HG02870 (cell line): ENCODE results near the gene ACBD4.
A peak's percentile ranks its signal among the peaks of the same experiment; 100 is the strongest.

Source experiments
- ATAC-seq: cut with Tn5 transposase; IDR thresholded peaks from one replicate; pipeline ENCODE4 v1.9.1; 2021; ENCODE audit warnings: mild to moderate bottlenecking, moderate library complexity; ENCODE audit not compliant: unreplicated experiment

ACBD4 gene

DNA sequence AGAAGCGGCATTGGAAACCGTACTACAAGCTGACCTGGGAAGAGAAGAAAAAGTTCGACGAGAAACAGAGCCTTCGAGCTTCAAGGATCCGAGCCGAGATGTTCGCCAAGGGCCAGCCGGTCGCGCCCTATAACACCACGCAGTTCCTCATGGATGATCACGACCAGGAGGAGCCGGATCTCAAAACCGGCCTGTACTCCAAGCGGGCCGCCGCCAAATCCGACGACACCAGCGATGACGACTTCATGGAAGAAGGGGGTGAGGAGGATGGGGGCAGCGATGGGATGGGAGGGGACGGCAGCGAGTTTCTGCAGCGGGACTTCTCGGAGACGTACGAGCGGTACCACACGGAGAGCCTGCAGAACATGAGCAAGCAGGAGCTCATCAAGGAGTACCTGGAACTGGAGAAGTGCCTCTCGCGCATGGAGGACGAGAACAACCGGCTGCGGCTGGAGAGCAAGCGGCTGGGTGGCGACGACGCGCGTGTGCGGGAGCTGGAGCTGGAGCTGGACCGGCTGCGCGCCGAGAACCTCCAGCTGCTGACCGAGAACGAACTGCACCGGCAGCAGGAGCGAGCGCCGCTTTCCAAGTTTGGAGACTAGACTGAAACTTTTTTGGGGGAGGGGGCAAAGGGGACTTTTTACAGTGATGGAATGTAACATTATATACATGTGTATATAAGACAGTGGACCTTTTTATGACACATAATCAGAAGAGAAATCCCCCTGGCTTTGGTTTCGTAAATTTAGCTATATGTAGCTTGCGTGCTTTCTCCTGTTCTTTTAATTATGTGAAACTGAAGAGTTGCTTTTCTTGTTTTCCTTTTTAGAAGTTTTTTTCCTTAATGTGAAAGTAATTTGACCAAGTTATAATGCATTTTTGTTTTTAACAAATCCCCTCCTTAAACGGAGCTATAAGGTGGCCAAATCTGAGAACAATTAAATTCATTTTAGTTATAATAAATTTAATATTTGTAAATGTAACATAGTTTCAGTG, 14.5 kb downstream of the ACBD4 start:
- no peak for ATAC-seq

DNA sequence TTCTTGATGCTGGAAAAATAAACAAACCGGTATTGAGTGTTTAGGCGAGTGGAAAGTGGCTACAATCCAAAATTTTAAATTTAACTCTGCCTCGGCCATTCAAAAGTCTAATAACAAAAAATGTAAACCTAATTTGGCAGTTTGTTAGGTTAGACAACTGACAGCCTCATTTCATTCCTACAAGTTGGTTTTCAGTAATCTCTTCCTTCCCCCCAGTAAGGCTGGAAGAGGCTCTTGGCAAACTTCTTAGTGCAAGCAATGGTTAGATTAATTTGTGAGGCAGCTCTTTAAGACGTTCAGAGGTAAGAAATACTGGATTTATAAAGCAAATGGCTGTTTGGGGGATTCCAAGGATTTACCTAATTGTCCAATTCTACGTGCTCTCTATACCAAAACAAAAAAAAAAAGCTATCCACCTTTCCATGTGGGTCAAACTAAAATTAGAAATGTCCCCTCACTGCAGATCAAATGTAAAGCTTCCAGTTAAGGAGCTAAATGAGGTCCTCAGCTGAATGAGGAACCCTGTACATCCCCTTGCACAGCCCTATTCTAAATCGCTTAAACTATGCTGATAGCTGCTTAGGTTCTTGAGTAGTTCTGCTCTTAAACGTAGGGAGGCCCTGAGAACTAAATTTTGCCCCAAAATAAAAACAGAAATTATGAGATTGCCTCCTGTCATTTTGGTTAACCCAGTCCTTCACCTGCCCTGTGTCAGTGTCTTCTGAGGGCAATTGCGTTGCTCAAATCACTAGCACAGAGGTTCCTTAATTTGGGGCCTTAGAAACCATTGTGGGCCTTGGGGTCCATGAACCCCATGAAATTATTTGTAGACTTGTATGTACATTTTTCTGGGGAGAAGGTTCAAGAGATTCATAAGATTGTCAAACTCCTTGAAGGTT, 15.7 kb downstream of the ACBD4 start:
- no peak for ATAC-seq

DNA sequence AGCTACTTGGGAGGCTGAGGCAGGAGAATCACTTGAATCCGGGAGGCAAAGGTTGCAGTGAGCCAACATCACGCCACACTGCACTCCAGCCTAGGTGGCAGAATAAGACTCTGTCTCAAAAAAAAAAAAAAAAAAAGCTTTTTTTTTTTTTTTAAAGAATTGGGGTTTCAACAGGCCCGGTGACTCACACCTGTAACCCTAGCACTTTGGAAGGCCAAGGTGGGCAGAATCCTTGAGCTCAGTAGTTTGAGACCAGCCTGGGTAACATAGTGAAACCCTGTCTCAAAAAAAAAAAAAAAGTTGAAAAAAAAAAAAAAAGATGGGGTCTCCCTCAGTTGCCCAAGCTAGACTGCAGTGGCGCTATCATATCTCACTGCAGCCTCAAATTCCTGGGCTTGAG, 19.5 kb downstream of the ACBD4 start:
- no peak for ATAC-seq

DNA sequence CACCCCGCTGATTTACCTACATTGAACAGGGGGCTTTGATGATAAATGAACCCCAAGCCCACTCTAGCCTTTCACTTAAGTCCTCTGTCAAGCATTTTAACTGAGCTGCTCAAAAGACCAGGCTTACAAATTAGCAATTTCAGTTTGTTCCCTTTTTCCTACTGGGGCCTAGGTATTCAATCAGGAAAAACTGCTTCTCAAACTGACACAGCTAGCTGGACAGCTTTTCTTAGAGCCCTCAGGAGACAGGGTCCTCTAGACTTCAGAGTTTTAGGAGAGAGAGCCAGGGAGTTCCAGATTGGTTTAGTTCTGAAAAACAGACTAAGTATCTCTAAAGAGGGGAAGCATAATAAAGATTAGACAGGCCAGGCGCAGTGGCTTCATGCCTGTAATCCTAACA, 20.0 kb downstream of the ACBD4 start:
- no peak for ATAC-seq

DNA sequence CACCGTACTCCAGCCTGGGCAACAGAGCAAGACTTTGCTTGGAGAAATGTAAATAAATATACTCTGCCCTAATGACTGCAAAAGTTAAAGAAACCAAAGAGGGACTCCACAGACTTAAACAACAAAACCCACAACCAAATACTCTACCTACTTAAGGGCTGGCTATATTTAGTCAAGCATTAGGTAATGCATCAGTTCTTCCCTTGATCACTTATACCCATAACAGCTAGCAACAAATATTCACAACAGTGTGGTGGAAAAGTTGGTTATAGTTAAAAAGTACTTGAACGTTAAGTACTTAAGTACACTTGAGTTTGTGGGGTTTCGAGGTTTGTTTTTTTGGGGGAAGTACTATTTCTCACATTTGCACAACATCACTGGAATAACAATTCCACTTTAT, 20.8 kb downstream of the ACBD4 start:
- ATAC-seq = no peak

DNA sequence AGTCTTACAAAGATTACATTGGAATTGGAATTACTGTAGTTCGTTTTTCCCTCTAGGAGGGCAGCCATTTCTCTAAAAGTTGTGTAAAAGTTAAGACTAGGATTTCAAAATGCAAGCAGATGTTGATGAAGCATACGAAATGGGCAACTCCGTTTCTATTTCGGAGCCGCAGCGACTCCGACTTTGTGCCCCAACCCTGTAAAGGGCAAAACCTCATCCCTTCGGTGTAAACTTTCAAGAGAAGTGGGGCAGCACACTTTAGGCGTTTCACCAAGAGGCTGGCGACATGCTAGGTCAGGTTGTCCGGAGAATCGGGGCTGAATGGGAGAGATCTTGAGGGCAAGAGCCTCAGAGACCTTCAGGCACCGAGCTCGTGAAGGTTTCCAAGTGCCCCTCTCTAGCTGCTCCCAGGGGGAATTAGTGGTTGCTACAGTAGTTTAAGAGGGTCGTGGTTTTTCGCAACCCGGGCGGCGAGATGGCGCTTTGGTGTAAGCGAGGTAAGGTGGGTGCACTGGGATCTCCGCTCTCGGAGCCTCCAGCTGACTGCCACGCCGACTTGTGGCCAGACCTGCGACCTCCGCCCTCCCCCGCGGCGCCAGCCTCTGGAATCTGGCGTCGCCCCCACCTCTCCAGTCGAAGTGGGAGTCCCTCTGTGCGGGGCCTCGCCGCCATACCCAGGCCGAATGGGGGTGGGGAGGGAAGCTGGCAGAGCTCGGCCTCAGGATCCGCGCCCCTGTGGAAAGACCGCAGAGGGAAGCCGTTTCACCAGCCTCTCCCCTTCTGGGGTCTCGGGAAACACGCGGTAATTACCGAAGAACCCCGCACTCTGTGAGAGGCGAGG, 25.2 kb downstream of the ACBD4 start:
- no peak for ATAC-seq

DNA sequence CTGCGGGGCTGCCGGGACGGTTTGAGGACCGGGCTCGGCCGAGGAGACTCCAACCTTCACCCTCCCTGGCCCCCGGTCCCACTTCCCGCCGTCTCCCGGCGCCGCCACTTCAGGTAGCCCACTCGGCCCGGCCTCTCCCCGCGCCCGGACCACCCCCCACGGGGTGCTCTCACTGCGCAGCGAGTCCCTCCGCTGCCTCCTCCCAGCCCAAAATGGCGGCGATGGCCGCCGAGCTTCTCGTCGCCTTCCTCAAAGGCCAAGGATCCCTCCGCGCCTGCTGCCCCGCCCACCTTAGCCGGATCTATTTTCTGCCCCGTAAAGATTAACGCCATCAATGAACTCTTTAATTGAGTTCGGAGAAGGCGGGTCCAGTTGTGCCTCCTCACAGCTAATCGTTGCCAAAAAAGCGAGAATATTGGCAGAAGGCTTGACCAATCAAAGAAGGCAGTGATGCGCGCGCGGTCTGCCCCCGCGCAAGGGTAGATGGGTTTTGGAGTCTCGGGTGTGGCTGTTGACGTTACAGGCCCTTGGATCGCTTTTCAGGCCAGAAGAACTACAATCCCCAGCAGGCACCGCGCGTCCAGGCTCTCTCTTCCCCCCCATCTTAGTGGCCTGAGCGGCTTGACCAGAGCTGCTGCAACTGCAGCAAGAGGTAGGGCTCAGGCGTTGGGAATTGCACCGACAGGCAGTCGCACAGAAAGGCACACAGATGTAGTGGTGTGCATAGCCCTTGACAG, 26.0 kb downstream of the ACBD4 start, which contains the start of gene HEXIM2:
Gene HEXIM2, plus strand, starts transcription at position 588 of the 737 bp plus-strand sequence. CDS start 919 bp downstream, outside the sequence.
- peak; percentile 91 for ATAC-seq

DNA sequence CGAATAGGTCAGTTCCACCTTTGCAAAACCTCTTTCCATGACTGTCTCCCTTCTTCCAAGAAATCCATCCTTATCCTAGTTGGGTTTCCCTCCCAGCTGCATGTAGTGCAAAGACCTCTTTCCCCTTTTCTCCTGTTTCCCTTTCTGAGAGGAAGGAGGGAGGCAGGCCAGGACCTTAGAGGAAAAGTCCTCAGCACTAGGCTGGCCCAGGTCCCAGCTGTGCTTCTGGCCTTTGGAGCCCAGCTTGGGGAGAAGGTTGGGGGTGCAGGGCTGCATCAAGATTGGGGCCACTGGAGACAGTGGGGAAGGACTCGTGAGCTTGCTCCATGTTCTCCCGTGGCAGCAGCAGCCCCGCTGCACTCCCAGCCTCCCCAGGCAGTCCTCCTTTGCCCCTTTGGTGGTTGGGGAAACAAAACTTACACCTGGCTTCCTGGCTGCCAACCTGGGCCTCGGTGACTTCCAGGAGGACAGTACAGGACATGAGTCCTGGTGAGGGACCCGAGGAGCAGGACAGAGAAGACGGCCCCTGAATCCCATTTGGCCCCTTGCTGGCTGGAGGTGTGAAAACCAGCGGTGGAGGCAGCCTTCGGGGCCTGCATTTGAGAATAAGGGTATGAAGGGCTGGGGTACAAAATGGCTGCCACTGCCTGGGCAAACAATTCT, 26.7 kb downstream of the ACBD4 start:
- no peak for ATAC-seq

DNA sequence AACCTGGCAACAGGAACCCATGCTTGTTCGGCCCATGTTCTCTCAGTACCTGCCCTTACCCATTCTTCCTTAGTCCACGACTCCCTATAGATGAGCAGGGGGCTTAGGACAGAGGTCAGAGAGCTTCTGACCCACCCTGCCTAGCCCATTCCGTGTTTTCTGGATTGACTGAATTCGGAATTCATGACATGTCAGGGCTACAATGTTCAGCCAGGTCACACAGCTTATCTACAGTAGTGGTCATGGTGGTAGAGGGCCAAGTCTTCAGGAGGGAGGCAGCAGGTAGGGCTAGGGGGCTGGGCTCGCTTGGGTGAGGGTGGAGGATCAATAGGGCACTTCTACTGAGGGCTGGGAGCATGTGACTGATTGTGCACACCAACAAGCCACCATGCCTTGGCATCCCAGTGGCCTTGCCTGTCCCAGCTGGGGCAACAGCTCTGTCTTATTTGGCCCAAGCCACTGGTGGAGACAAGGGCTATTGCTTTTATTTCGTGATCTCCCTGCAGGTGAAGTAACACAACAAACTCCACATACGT, 29.3 kb downstream of the ACBD4 start:
- no peak for ATAC-seq

DNA sequence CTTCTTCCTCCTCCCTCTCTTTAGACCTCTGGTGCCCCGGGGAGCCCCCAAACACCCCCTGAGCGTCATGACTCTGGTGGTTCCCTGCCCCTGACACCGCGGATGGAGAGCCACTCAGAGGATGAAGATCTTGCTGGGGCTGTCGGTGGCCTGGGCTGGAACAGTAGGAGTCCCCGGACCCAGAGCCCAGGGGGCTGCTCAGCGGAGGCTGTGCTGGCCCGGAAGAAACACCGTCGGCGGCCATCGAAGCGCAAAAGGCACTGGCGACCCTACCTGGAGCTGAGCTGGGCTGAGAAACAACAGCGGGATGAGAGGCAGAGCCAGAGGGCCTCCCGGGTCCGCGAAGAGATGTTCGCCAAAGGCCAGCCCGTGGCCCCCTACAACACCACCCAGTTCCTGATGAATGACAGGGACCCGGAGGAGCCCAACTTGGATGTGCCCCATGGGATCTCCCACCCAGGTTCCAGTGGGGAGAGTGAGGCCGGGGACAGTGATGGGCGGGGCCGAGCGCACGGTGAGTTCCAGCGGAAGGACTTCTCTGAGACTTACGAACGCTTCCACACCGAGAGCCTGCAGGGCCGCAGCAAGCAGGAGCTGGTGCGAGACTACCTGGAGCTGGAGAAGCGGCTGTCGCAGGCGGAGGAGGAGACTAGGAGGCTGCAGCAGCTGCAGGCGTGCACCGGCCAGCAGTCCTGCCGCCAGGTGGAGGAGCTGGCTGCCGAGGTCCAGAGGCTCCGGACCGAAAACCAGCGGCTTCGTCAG, 33.7 kb downstream of the ACBD4 start:
- no peak for ATAC-seq

DNA sequence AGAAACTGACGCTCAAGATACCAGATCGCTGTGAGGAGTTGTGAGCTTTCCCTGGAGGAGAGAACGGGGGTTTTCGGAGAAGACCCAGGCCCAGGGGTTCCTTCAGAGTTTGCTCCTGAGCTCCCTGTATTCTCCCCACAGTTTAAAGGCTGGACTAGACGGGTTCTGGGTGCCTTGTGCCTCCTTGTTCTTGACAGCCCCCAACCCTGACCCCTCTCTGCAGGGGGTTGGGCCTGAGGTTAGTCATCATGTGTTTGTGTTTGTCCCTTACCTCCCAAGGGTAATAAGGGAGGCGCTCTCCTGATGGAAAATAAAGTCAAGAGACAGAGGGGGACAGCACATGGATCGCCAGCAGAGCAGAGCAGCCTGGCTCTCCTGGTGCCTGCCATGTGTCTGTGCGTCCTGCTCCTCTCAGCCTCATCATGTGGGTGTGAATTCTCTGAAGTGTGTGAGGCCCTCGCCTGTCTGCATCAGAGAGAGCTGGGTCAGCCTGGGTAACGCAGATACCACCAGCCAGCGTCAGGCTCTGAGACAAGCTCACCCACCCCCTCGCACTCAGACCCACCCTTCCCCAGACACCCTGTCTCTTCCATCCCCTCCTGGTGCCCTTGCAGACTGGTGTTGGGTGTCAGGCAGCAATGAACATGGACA, 34.9 kb downstream of the ACBD4 start:
- no peak for ATAC-seq

DNA sequence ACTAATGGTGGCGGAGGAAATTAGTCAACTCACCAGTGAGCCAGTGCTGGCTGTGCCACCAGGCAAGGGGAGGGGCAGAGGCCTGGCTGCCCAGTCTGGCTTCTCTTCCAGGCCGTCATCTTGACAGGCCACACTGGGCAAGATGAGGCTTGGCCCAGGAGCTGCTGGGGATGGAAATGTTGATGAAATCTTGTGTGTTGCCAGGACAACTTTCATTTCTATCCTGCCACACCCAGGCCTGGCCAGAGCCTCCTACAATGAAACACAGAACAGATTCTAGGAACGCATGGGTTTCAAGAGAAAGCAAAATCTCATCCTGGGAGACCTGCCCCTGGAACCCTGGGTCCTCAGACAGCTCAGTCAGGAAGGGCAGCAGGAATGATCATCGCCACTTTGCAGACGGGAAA, 35.4 kb downstream of the ACBD4 start:
- no peak for ATAC-seq

DNA sequence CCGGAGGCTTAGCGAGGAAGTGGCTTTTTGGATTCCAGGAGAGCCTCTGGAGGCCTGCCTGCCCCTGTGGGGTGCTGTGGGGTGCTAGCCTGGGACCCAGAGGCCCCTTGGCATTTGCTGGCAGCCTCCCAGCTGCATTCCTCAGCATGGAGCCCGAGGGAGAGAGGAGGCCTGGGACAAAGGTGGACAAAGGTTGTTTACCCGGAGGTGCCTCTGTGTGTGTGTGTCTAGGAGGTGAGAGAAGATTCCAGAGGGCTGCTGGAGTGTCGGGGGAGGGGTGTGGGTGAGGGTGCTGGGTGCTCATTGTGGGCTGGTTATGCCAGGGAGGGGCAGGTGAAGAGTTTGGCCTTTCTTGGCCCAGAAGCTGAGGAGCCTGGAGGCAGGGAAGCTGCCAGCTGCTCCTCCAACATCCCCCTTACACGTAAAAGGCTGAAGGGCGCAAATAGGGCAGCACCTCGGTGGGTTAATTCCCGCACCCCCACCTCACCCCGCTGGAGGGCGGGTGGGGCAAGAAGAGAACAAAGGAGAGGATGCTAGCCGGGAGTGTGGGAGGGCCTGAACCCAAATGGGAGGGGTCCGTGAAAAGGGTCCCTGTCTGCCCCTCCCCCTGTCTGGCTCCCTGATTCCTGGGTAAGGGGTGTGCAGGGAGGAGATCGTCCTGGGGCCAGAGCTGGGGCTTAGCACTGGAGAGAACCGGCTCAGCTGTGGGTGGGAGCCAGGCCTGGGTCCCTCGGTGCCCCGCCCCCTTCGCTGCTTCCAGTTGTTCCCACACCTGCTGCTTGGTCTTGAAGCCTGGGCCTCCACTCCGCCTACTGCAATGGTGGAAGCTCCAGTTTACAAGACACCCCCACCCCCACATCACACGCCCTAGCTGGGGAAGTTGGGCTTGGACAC, 36.1 kb downstream of the ACBD4 start:
- ATAC-seq = no peak

DNA sequence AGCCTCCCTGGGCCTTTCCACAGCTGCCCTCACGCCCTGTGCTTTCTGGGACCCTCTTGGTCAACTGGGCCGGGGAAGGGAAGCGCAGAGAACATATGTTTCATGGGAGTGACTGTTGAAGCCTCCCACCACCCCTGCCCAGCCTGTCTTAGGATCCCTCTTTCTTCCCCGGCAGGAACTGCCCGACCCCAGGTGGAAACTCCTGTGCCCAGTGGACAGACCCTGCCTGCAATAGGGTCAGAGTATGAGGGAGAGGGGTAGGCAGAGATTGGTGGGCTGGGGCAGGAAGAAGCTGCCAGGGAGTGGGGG, 36.7 kb downstream of the ACBD4 start:
- no peak for ATAC-seq

DNA sequence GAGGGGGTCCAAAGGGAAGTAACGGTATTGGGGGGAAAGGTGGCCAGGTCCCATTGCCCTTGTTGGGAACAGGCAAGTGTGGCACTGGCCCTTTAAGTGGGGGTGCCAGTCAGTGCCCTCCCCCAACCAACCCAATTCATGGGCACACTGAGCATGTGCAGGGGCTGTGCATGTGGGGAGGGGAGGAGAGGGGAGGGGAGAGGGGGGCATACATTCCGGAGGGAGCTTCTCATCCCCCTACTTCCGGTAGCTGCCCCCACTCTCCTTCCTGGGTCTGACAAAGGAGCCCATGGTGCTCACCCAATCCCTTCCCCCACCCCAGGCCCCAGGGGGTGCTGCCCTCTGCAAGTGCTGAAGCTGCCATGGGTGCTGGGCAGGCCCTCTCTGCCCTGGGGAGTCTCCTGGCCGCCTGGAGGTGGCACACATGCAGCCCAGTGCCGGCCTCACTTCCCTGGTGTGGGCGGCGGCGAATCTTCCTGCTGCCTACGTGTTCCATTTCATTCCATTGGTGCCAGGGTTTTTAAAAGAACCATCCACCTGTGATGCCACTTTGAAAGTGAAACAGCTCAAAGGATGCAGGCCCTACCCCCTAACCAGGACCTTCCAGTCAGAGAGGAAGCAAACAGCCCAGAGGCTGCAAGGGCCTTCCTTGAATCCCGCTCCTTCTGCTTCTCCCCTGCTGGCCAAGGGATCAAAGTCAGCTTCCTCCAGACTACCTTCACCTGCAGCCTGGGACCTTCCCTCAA, 37.2 kb downstream of the ACBD4 start:
- ATAC-seq = no peak

DNA sequence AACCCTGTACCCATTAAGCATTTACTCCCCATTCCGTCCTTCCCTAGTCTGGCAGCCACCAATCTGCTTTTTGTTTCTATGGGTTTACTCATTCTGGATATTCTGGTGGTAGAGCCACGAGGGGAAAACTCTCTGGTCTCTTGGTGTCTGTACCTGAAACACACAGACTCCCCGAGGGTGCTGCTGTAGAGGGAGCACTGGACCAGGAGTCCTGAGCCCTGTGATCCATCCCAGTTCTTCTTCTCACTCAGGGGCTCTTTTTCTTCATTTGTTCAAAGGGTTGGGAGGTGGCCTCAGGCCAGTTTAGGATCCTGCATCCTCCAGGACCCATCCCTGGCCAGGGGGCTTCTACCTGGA, 40.2 kb downstream of the ACBD4 start:
- no peak for ATAC-seq

DNA sequence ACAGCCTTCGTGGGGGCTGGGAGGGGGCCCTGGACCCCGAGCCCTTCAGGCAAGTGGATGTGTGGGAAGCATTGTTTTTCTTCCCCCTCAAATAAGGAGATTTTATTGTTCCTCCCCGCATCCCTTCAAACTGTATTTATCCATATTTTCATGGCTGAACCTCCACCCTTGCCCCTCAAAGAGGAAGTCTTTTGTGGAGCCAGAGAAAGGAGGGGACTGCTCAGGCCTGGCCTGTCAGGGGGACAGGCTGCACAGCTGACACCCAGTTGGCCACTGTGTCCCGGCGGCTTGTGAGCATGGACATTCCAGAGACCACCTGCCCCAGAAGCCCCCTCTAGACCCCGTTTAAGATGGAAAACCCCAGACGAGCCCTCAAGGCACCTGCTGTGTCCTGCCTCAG, 42.1 kb downstream of the ACBD4 start:
- no peak for ATAC-seq
